Parathyroid adenoma (tissue), 2 donors: Measurements from ENCODE around the gene DCDC2C.

Experiments
- H2AFZ ChIP-seq: fragments of 300-600 bp; sonication (generic); one replicate; pipeline ENCODE4 v1.7.0; 2017; ENCODE audit warnings: antibody characterized with exemption, mild to moderate bottlenecking
- H3K27ac ChIP-seq: fragments of 300-600 bp; sonication (generic); one replicate; pipeline ENCODE4 v1.7.0; 2017
- H3K27me3 ChIP-seq: fragments of 300-600 bp; sonication (generic); one replicate; pipeline ENCODE4 v1.7.0; 2017; ENCODE audit warnings: low read length; ENCODE audit not compliant: control insufficient read depth, insufficient read depth
- H3K36me3 ChIP-seq: fragments of 300-600 bp; sonication (generic); one replicate; pipeline ENCODE4 v1.7.0; 2017; ENCODE audit warnings: low read length; ENCODE audit not compliant: control insufficient read depth, insufficient read depth
- H3K4me1 ChIP-seq: fragments of 300-600 bp; sonication (generic); one replicate; pipeline ENCODE4 v1.7.0; 2017; ENCODE audit warnings: control low read depth
- H3K4me2 ChIP-seq: fragments of 300-600 bp; sonication (generic); one replicate; pipeline ENCODE4 v1.7.0; 2017; ENCODE audit warnings: low read length
- H3K4me3 ChIP-seq: fragments of 300-600 bp; sonication (generic); one replicate; pipeline ENCODE4 v1.7.0; 2017; ENCODE audit warnings: low read depth, low read length
- H3K79me2 ChIP-seq: fragments of 300-600 bp; sonication (generic); one replicate; pipeline ENCODE4 v1.7.0; 2017; ENCODE audit warnings: control low read depth
- H3K9ac ChIP-seq: fragments of 300-600 bp; sonication (generic); one replicate; pipeline ENCODE4 v1.7.0; 2017; ENCODE audit warnings: mild to moderate bottlenecking
- H3K9me3 ChIP-seq: fragments of 300-600 bp; sonication (generic); one replicate; pipeline ENCODE4 v1.7.0; 2017; ENCODE audit warnings: low read length; ENCODE audit not compliant: control insufficient read depth
- TF ChIP-seq, protein P1 (sequence below): fragments of 300-600 bp; sonication (generic); IDR thresholded peaks from one replicate; pipeline ENCODE4 v1.7.0; 2017; ENCODE audit warnings: antibody characterized with exemption, mild to moderate bottlenecking
- donor health status: primary hyperparathyroidism.

The DCDC2C gene

DNA sequence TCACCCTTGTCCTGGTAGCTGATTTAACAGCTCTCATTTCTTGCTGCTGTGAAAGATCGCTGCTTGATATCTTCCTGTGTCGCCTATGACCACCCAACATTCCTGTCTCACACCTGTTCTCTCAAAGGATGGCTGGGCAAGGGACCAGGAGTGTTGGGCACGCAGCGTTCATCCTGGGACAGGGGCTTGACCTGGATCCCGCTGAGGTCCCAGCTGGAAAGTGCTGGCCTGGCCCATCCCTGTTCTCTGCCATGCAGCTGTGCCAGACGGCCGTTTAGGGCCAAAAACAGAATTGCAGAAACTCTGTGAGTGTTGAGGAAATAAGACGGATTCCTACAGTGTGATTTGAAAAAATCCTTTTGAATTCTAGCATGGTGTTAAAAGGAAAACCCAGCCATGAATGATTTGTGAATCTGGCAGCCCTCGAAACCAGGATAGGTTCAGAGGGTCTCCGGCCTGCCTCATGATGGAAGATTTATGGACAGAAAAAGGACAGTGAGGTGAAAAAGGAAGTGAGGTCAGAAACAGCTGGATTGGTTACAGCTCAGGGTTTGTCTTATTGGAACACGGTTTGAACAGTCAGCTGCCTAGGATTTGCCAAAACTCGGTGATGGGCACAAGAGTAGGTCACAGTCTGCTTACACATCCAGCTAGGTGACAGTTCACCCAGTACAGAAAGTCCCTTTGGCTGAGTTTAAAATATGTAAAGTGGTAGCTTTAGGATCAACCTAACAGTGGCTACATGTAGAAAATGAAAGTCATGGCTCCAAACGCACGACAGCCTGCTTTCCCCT lies 164.8 kb downstream of the DCDC2C start:
- Histone ChIP-seq H3K79me2 (no peaks in the 10 kb centered on the region), H3K4me3 (no peak overlapping the region), H3K9me3 (no peaks in the 10 kb centered on the region), H2AFZ (no peak overlapping the region), H3K36me3 (no peaks in the 10 kb centered on the region), H3K4me2 (no peak overlapping the region), H3K9ac (no peak overlapping the region), H3K27ac (no peak overlapping the region), H3K4me1 (no peaks in the 10 kb centered on the region), H3K27me3 (no peaks in the 10 kb centered on the region)
- TF ChIP-seq, protein P1, sequence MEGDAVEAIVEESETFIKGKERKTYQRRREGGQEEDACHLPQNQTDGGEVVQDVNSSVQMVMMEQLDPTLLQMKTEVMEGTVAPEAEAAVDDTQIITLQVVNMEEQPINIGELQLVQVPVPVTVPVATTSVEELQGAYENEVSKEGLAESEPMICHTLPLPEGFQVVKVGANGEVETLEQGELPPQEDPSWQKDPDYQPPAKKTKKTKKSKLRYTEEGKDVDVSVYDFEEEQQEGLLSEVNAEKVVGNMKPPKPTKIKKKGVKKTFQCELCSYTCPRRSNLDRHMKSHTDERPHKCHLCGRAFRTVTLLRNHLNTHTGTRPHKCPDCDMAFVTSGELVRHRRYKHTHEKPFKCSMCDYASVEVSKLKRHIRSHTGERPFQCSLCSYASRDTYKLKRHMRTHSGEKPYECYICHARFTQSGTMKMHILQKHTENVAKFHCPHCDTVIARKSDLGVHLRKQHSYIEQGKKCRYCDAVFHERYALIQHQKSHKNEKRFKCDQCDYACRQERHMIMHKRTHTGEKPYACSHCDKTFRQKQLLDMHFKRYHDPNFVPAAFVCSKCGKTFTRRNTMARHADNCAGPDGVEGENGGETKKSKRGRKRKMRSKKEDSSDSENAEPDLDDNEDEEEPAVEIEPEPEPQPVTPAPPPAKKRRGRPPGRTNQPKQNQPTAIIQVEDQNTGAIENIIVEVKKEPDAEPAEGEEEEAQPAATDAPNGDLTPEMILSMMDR = no peak

DNA sequence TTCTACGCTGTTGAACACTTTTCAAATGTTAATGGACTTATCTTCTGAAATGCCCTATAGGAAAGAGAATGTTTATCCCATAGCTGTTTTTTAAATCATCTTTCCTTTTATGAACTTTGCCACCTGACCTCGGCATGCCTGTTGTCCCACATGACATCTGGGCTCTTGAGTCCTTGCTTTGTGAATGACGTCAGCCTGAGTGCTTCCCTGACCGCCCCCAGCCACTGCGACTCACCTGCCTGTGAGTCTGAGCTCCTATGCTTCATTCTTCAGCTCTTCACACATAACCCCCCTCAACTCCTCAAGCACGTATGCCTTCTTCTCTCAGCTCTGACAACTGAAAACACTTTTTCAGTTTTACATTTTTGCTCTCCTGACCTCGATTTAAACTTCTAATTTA lies 166.8 kb downstream of the DCDC2C start:
- Histone ChIP-seq H3K4me2 (no peak overlapping the region), H3K9ac (no peak overlapping the region), H3K79me2 (no peaks in the 10 kb centered on the region), H3K36me3 (no peaks in the 10 kb centered on the region), H3K27me3 (no peaks in the 10 kb centered on the region), H2AFZ (no peak overlapping the region), H3K27ac (no peak overlapping the region), H3K4me1 (no peaks in the 10 kb centered on the region), H3K4me3 (no peak overlapping the region), H3K9me3 (no peaks in the 10 kb centered on the region)
- TF ChIP-seq, protein P1 = no peak

DNA sequence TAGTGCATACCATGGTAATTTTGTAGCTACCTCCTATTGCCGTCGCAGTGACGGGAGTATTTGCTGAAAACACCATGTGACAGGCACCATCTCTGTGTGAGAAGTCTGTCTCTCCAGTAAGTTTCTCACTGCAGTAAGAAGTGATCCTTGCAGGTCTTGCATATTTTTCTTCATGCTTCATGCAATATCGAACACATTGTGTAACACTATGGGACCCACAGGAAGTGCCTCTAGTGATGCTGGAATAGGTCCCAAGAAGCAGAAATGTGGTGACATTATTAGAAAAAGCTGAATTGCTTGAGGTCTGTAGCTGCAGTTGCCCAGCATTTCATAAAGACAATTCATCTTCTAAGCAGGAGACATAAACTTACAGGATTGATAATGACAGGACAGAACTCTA lies 167.6 kb downstream of the DCDC2C start:
- Histone ChIP-seq H3K79me2 (no peaks in the 10 kb centered on the region), H3K36me3 (no peaks in the 10 kb centered on the region), H3K27me3 (no peaks in the 10 kb centered on the region), H2AFZ (no peak overlapping the region), H3K27ac (no peak overlapping the region), H3K9me3 (no peaks in the 10 kb centered on the region), H3K9ac (no peak overlapping the region), H3K4me3 (no peak overlapping the region), H3K4me1 (no peaks in the 10 kb centered on the region), H3K4me2 (no peak overlapping the region)
- TF ChIP-seq, protein P1 = no peak

DNA sequence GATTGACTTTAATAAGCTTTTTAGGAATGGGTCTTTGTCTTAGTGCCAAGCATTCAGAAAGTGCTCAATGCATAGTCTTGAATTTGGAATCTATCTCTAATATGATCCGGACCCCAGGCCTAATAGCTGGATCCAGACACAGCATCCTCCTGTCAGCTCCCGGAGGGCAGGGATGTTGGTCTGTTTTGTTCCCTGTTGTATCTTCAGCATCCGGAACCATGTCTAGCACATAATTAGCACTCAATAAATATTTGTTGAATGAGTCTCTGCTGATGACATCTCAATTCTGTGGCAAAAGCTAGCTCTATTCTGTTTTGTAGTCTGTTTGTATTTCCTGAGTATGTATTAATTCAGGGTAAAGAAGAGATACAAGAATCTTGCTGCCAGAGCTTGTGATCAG lies 169.1 kb downstream of the DCDC2C start:
- Histone ChIP-seq H3K36me3 (no peaks in the 10 kb centered on the region), H3K79me2 (no peaks in the 10 kb centered on the region), H3K27ac (no peak overlapping the region), H3K9ac (no peak overlapping the region), H2AFZ (no peak overlapping the region), H3K9me3 (no peaks in the 10 kb centered on the region), H3K4me1 (no peaks in the 10 kb centered on the region), H3K4me2 (no peak overlapping the region), H3K4me3 (no peak overlapping the region), H3K27me3 (no peaks in the 10 kb centered on the region)
- TF ChIP-seq, protein P1 = no peak

DNA sequence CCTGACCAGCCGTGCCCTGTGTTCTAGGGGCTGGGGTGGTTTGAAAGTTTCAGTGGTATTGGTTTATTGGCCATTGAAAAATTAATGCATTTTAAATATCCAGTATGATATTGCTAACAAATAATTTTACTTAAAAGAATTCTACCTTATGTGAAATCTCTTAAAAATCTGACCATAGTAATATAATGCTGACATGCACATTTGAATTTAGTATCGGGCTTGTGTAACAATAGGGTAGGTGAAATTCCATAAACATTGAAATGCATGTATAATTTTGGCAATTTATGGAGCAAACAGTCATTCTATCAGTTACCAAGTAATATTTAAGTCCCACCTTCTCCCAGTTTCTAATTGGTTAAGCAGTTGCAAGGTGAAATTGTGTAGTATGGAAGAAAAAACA lies 170.5 kb downstream of the DCDC2C start:
- no peaks in the 10 kb centered on the region for H3K27me3 ChIP-seq
- no peak overlapping the region for H3K4me2 ChIP-seq
- H3K27ac ChIP-seq = no peak overlapping the region
- H3K4me1 ChIP-seq = no peaks in the 10 kb centered on the region
- H3K79me2 ChIP-seq = no peaks in the 10 kb centered on the region
- H3K9me3 ChIP-seq = no peaks in the 10 kb centered on the region
- no peaks in the 10 kb centered on the region for H3K36me3 ChIP-seq
- TF ChIP-seq, protein P1 = no peak
- H2AFZ ChIP-seq = no peak overlapping the region
- no peak overlapping the region for H3K4me3 ChIP-seq
- no peak overlapping the region for H3K9ac ChIP-seq
